DMS53 treated with DMSO at 0.1 percent for 48 hours (cell line): ENCODE results near the gene PPP4R2.
"Not testable (repeated sequence)": the region's sequence is repeated elsewhere in the genome, so short reads cannot be mapped to it uniquely, and the experiment has no call there.

ENCODE experiments used
- DNase-seq: peaks from one replicate; lab custom pipeline; 2025; ENCODE audit not compliant: unreplicated experiment; lab: John Stamatoyannopoulos, UW

PPP4R2 gene

GRCh38 chr3:73021301-73021835, 24.8 kb downstream of the PPP4R2 start:
- DNase-seq = no peak

- DNase-seq = no peak
Measured at GRCh38 chr3:73024836-73025235, 28.2 kb downstream of the PPP4R2 start.

- DNase-seq = no peak
Measured at GRCh38 chr3:73026111-73026759, 29.6 kb downstream of the PPP4R2 start.

- DNase-seq = no peak
Measured at GRCh38 chr3:73026760-73027113, 30.1 kb downstream of the PPP4R2 start.

GRCh38 chr3:73028803-73029202, 32.2 kb downstream of the PPP4R2 start:
- no peak for DNase-seq

GRCh38 chr3:73029321-73029796, 32.7 kb downstream of the PPP4R2 start:
- DNase-seq = no peak

- no peak for DNase-seq
Measured at GRCh38 chr3:73030073-73030597, 33.5 kb downstream of the PPP4R2 start.

- no peak for DNase-seq
Measured at GRCh38 chr3:73031573-73032103, 35.0 kb downstream of the PPP4R2 start.

- DNase-seq = no peak
Measured at GRCh38 chr3:73036694-73037591, 40.3 kb downstream of the PPP4R2 start.

GRCh38 chr3:73041537-73041936, 44.9 kb downstream of the PPP4R2 start:
- DNase-seq = no peak

GRCh38 chr3:73043414-73043813, 46.8 kb downstream of the PPP4R2 start:
- DNase-seq = no peak

- no peak for DNase-seq
Measured at GRCh38 chr3:73045391-73045790, 48.8 kb downstream of the PPP4R2 start.

GRCh38 chr3:73046195-73046594, 49.6 kb downstream of the PPP4R2 start:
- no peak for DNase-seq

GRCh38 chr3:73049319-73049718, 52.7 kb downstream of the PPP4R2 start:
- DNase-seq = no peak

- DNase-seq = no peak
Measured at GRCh38 chr3:73052857-73053256, 56.2 kb downstream of the PPP4R2 start.

GRCh38 chr3:73055583-73055982, 59.0 kb downstream of the PPP4R2 start:
- no peak for DNase-seq

GRCh38 chr3:73056014-73056844, 59.6 kb downstream of the PPP4R2 start:
- peak; percentile 1 for DNase-seq

GRCh38 chr3:73056845-73057150, 60.2 kb downstream of the PPP4R2 start:
- DNase-seq = no peak

GRCh38 chr3:73060302-73060723, 63.7 kb downstream of the PPP4R2 start:
- no peak for DNase-seq

- no peak for DNase-seq
Measured at GRCh38 chr3:73061416-73061815, 64.8 kb downstream of the PPP4R2 start, which contains the start of gene EBLN2. EBLN2 (plus strand) TSS chr3:73061659; CDS start chr3:73062082, 423 bp downstream.

GRCh38 chr3:73066243-73066642, 69.6 kb downstream of the PPP4R2 start:
- DNase-seq = not testable (repeated sequence)
